ENCODE data around the gene CASP2. TPM values are rescaled to one million over a fixed set of nuclear protein-coding genes. Genes with fewer than 3 reads are reported as not detected.

Gene CASP2
- total and polyA plus RNA-seq, 2 of the 13 experiments (the other 11 are each of a cell fraction or from before 2014, with no cell fraction given), result 10.2 to 13.7 TPM

DNA sequence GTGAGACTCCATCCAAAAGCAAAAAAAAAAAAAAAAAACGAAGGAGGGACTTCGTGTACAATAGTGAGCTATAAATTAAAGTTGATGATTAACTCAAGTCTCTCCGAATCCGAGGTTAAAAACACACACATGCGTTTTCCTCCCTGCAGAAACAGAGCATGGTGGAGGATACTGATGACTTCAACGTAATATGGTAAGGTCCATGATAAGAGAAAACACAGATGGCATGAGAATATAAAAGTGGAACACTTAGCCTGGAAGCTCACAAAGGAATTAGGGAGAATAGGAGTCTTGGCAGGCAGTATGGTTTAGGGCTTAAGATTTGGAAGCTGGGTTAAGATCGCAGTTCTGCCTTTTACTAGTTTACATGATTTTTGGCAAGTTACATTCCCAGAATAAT is 45.0 kb upstream of the CASP2 start (continued):
- TF ChIP-seq, protein P1, sequence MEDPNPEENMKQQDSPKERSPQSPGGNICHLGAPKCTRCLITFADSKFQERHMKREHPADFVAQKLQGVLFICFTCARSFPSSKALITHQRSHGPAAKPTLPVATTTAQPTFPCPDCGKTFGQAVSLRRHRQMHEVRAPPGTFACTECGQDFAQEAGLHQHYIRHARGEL (CRISPR knock-in tag; IDR thresholded peaks at IDR 0.05), result no peak
- TF ChIP-seq, protein P2, sequence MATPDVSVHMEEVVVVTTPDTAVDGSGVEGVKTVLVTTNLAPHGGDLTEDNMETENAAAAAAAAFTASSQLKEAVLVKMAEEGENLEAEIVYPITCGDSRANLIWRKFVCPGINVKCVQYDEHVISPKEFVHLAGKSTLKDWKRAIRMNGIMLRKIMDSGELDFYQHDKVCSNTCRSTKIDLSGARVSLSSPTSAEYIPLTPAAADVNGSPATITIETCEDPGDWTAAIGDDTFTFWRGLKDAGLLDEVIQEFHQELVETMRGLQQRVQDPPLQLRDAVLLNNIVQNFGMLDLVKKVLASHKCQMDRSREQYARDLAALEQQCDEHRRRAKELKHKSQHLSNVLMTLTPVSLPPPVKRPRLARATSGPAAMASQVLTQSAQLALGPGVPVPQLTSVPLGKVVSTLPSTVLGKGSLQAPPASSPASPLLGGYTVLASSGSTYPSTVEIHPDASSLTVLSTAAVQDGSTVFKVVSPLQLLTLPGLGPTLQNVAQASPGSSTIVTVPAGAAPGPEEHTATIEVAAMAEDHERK (CRISPR knock-in tag; IDR thresholded peaks at IDR 0.05; ENCODE audit: low read depth), result no peak

DNA sequence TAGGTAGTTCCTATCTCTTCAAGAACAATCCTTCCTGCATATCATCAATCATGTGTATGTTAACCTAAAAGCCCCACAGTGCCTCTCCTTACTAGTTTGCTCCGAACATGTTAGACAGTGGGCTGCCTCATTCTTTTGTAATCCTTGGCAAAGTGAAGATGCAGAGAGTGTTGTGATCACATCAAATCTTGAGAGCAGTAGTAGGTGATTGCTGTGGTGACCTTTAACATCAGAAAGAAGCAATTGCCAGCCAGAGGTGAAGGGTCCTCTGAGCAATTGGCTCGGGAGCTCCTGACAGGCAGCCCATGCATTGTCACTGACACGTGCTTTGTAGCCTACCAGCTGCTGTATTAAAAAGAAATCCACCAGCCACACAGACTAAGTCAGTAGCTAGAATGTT is 44.5 kb upstream of the CASP2 start:
- no peaks in the 10 kb centered on the region for H4K20me1 ChIP-seq (ENCODE audit: insufficient read depth, low read length)
- no peaks in the 10 kb centered on the region for H3K36me3 ChIP-seq (replicated peaks in 1 of 2; ENCODE audit: control insufficient read depth in 1 of 2, insufficient read depth in 2 of 2, low read length in 2 of 2)
- in situ Hi-C loops (cut with HindIII; ENCODE audit: extremely low pct_ligation_motif_present, low pct_unique_long_range_greater_than_20kb) (loop anchor here (5.0 kb wide), 1 partner anchor 59 kb away; no protein-coding TSS in a partner anchor), intact Hi-C loops (cut with micrococcal nuclease; ENCODE audit: unreplicated experiment) (no loop called here)
- no peak overlapping the region for H2AFZ ChIP-seq (ENCODE audit: low read length)
- H3K4me1 ChIP-seq (ENCODE audit: insufficient read depth, low read length), result peaks cover 31% of the 10 kb centered on the region
- CTCF ChIA-PET (ENCODE audit: low intra/inter-chr PET ratio, low total read pairs), result no interaction called here
- no peak overlapping the region for H3K4me3 ChIP-seq (replicated peaks in 1 of 3; ENCODE audit: insufficient read depth in 1 of 3, low read depth in 2 of 3, low read length in 3 of 3)
- H3K4me2 ChIP-seq (ENCODE audit: low read depth, low read length), result peak overlapping the region; percentile 30
- no peaks in the 10 kb centered on the region for H3K27me3 ChIP-seq (ENCODE audit: control insufficient read depth in 1 of 2, insufficient read depth in 2 of 2, low read length in 2 of 2)
- H3K9me3 ChIP-seq (ENCODE audit: low read length), result no peaks in the 10 kb centered on the region
- H3K79me2 ChIP-seq (ENCODE audit: insufficient read depth, low read length), result no peaks in the 10 kb centered on the region
- DNase-seq (ENCODE audit: low spot score), result no peak
- TF ChIP-seq FOSL1 (CRISPR knock-in tag; IDR thresholded peaks at IDR 0.05; ENCODE audit: borderline replicate concordance) (no peak), ATRX (CRISPR knock-in tag; IDR thresholded peaks at IDR 0.05; ENCODE audit: borderline replicate concordance) (no peak), HOXA5 (CRISPR knock-in tag; IDR thresholded peaks at IDR 0.05) (no peak), SNAPC2 (CRISPR knock-in tag; IDR thresholded peaks at IDR 0.05) (no peak), TBP (CRISPR knock-in tag; IDR thresholded peaks at IDR 0.05) (no peak), FOXK2 (IDR thresholded peaks at IDR 0.05) (no peak), GABPB1 (CRISPR knock-in tag; IDR thresholded peaks at IDR 0.05) (no peak)
- TF ChIP-seq, protein P3, sequence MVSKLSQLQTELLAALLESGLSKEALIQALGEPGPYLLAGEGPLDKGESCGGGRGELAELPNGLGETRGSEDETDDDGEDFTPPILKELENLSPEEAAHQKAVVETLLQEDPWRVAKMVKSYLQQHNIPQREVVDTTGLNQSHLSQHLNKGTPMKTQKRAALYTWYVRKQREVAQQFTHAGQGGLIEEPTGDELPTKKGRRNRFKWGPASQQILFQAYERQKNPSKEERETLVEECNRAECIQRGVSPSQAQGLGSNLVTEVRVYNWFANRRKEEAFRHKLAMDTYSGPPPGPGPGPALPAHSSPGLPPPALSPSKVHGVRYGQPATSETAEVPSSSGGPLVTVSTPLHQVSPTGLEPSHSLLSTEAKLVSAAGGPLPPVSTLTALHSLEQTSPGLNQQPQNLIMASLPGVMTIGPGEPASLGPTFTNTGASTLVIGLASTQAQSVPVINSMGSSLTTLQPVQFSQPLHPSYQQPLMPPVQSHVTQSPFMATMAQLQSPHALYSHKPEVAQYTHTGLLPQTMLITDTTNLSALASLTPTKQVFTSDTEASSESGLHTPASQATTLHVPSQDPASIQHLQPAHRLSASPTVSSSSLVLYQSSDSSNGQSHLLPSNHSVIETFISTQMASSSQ (IDR thresholded peaks at IDR 0.05; ENCODE audit: low read depth), result no peak
- TF ChIP-seq, protein P3 (CRISPR knock-in tag; IDR thresholded peaks at IDR 0.05; ENCODE audit: borderline replicate concordance), result no peak
- no peak overlapping the region for H3K27ac ChIP-seq (ENCODE audit: extremely low read length, insufficient read depth, low read length)
- FAIRE-seq, result no peak
- WGBS (ENCODE audit: low lambda C conversion rate), result 15% methylated on average over 3 of the region's 3 CpGs
- ATAC-seq, result peak; percentile 37; the same call in 2 of the 3 replicates
- H3K9ac ChIP-seq (ENCODE audit: insufficient read depth, low read depth, low read length), result no peak overlapping the region
- POLR2A ChIA-PET, result interaction anchor here (2.0 kb wide), 1 partner anchor 20 kb away, joined by 7 read pairs; the partner anchor contains the start of gene GSTK1
- no TSS peak for BruUV-seq (replicated peaks)
